Measurements from ENCODE around the gene TMEM69. TPM values are rescaled to one million over a fixed set of nuclear protein-coding genes. Genes with fewer than 3 reads are reported as not detected.

Gene TMEM69
- total RNA-seq, 1 experiment from 2014 or later = 21.1 TPM

GRCh38 chr1:45660336-45660735, 27.6 kb upstream of the TMEM69 start:
- ChIA-PET CTCF (interaction anchor here (0.7 kb wide), 1 partner anchor 13 kb away, joined by 4 read pairs; no protein-coding TSS in a partner anchor), POLR2A (interaction anchor here (0.7 to 1.0 kb wide), 2 partner anchors 26 to 1036 kb away, joined by 3 read pairs; partner anchors contain the start of gene GPBP1L1)
- H3K27ac Mint-ChIP-seq (ENCODE audit: low read depth, unreplicated experiment) = no peak overlapping the region
- TF ChIP-seq, protein P1, sequence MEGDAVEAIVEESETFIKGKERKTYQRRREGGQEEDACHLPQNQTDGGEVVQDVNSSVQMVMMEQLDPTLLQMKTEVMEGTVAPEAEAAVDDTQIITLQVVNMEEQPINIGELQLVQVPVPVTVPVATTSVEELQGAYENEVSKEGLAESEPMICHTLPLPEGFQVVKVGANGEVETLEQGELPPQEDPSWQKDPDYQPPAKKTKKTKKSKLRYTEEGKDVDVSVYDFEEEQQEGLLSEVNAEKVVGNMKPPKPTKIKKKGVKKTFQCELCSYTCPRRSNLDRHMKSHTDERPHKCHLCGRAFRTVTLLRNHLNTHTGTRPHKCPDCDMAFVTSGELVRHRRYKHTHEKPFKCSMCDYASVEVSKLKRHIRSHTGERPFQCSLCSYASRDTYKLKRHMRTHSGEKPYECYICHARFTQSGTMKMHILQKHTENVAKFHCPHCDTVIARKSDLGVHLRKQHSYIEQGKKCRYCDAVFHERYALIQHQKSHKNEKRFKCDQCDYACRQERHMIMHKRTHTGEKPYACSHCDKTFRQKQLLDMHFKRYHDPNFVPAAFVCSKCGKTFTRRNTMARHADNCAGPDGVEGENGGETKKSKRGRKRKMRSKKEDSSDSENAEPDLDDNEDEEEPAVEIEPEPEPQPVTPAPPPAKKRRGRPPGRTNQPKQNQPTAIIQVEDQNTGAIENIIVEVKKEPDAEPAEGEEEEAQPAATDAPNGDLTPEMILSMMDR (IDR thresholded peaks at IDR 0.05; ENCODE audit: unreplicated experiment) = no peak
- peaks cover 7% of the 10 kb centered on the region for H3K4me1 Mint-ChIP-seq (ENCODE audit: insufficient read depth, unreplicated experiment)
- DNase-seq (ENCODE audit: unreplicated experiment) = no peak
- peaks cover 78% of the 10 kb centered on the region for H3K36me3 Mint-ChIP-seq (ENCODE audit: insufficient read depth, unreplicated experiment)
- no peaks in the 10 kb centered on the region for H3K27me3 Mint-ChIP-seq (ENCODE audit: insufficient read depth, unreplicated experiment)
- intact Hi-C loops (cut with micrococcal nuclease) = no loop called here
- BruUV-seq (replicated peaks) = no TSS peak
- H3K9me3 Mint-ChIP-seq (ENCODE audit: unreplicated experiment) = no peaks in the 10 kb centered on the region
- no peak overlapping the region for H3K4me3 Mint-ChIP-seq (ENCODE audit: unreplicated experiment)

DNA sequence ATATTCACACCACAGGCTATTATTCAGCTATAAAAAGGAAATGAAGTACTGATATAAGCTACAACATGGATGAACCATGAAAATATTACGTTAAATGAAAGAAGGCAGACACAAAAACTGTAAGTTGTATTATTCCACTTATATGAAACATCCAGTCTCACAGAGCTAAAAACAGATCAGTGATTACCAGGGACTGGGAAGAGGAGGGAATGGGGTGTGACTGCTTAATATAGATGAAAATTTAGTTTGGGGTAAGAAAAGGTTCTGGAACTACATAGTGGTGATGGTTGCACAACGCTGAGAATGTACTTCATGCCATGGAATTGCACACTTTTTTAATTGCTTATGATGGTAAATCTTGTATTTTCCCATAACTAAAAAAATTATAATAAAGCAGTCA, 21.1 kb upstream of the TMEM69 start:
- TF ChIP-seq, protein P1 (IDR thresholded peaks at IDR 0.05; ENCODE audit: unreplicated experiment) = no peak
- Mint-ChIP-seq H3K4me3 (ENCODE audit: unreplicated experiment) (no peak overlapping the region), H3K9me3 (ENCODE audit: unreplicated experiment) (no peaks in the 10 kb centered on the region), H3K4me1 (ENCODE audit: insufficient read depth, unreplicated experiment) (peaks cover 13% of the 10 kb centered on the region), H3K27me3 (ENCODE audit: insufficient read depth, unreplicated experiment) (no peaks in the 10 kb centered on the region), H3K27ac (ENCODE audit: low read depth, unreplicated experiment) (no peak overlapping the region), H3K36me3 (ENCODE audit: insufficient read depth, unreplicated experiment) (peaks cover 25% of the 10 kb centered on the region)
- CTCF ChIA-PET = no interaction called here
- BruUV-seq (replicated peaks) = no TSS peak
- intact Hi-C loops (cut with micrococcal nuclease) = no loop called here
- POLR2A ChIA-PET = interaction anchor here (0.6 to 1.3 kb wide), 2 partner anchors 19 to 1632 kb away, joined by 3 read pairs; no protein-coding TSS in a partner anchor
- DNase-seq (ENCODE audit: unreplicated experiment) = no peak

GRCh38 chr1:45667321-45668111, 20.5 kb upstream of the TMEM69 start:
- peaks cover 21% of the 10 kb centered on the region for H3K36me3 Mint-ChIP-seq (ENCODE audit: insufficient read depth, unreplicated experiment)
- no peak for DNase-seq (ENCODE audit: unreplicated experiment)
- TF ChIP-seq, protein P1 (IDR thresholded peaks at IDR 0.05; ENCODE audit: unreplicated experiment) = no peak
- no peak overlapping the region for H3K4me3 Mint-ChIP-seq (ENCODE audit: unreplicated experiment)
- CTCF ChIA-PET = no interaction called here
- no peaks in the 10 kb centered on the region for H3K27me3 Mint-ChIP-seq (ENCODE audit: insufficient read depth, unreplicated experiment)
- POLR2A ChIA-PET = interaction anchor here (0.6 to 1.3 kb wide), 2 partner anchors 18 to 465 kb away, joined by 3 to 4 read pairs; no protein-coding TSS in a partner anchor
- H3K4me1 Mint-ChIP-seq (ENCODE audit: insufficient read depth, unreplicated experiment) = peaks cover 15% of the 10 kb centered on the region
- BruUV-seq (replicated peaks) = no TSS peak
- intact Hi-C loops (cut with micrococcal nuclease) = no loop called here
- no peaks in the 10 kb centered on the region for H3K9me3 Mint-ChIP-seq (ENCODE audit: unreplicated experiment)
- no peak overlapping the region for H3K27ac Mint-ChIP-seq (ENCODE audit: low read depth, unreplicated experiment)

DNA sequence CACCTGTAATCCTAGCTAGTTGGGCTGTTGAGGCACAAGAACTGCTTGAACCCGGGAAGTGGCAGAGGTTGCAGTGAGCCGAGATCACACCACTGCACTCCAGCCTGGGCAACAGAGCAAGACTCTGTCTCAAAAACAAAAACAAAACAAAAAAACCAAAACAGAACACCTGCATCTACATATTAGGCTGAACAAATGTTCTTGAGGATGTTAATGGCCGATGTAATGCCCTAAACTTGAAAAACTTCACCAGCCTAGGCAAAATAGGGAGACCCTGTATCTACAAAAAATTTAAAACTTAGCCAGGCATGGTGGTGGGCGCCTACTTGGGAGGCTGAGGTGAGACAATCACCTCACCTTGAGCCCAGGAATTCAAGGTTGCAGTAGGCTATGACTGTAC, 19.5 kb upstream of the TMEM69 start:
- Mint-ChIP-seq H3K9me3 (ENCODE audit: unreplicated experiment) (no peaks in the 10 kb centered on the region), H3K4me3 (ENCODE audit: unreplicated experiment) (no peak overlapping the region), H3K27ac (ENCODE audit: low read depth, unreplicated experiment) (no peak overlapping the region), H3K36me3 (ENCODE audit: insufficient read depth, unreplicated experiment) (peaks cover 22% of the 10 kb centered on the region), H3K27me3 (ENCODE audit: insufficient read depth, unreplicated experiment) (no peaks in the 10 kb centered on the region), H3K4me1 (ENCODE audit: insufficient read depth, unreplicated experiment) (peaks cover 23% of the 10 kb centered on the region)
- POLR2A ChIA-PET = interaction anchor here (0.6 to 1.3 kb wide), 2 partner anchors 20 to 464 kb away, joined by 3 to 4 read pairs; partner anchors contain the start of gene TMEM69
- intact Hi-C loops (cut with micrococcal nuclease) = no loop called here
- no TSS peak for BruUV-seq (replicated peaks)
- TF ChIP-seq, protein P1 (IDR thresholded peaks at IDR 0.05; ENCODE audit: unreplicated experiment) = no peak
- CTCF ChIA-PET = no interaction called here
- no peak for DNase-seq (ENCODE audit: unreplicated experiment)

All from MCF 10A (cell line).